ENCODE results near the gene PEBP1.
"Not testable (repeated sequence)": the region's sequence is repeated elsewhere in the genome, so short reads cannot be mapped to it uniquely, and the experiment has no call there.

The PEBP1 gene

GRCh38 chr12:118126119-118126757 lies 9.7 kb upstream of the PEBP1 start:
- TF ChIP-seq EZH2 (optimal IDR thresholded peaks at IDR 0.05; ENCODE audit: low read depth, low read length) (no peak), EZH2phosphoT487 (IDR thresholded peaks at IDR 0.05; ENCODE audit: low read length) (no peak), CTCF (IDR thresholded peaks at IDR 0.05; ENCODE audit: low read length) (no peak)
- no peak for DNase-seq

GRCh38 chr12:118127867-118128266 lies 8.1 kb upstream of the PEBP1 start:
- Histone ChIP-seq H3K79me2 (ENCODE audit: low read length) (no peaks in the 10 kb centered on the region), H4K20me1 (ENCODE audit: insufficient read depth, low read length) (no peaks in the 10 kb centered on the region), H3K27ac (ENCODE audit: low read length) (no peak overlapping the region), H3K4me2 (ENCODE audit: low read depth, low read length) (no peak overlapping the region), H2AFZ (ENCODE audit: low read length) (no peak overlapping the region), H3K4me3 (ENCODE audit: low read length) (no peak overlapping the region), H3K9me2 (replicated peaks; ENCODE audit: insufficient read depth, low read length) (no peaks in the 10 kb centered on the region), H3K36me3 (replicated peaks; ENCODE audit: insufficient read depth, low read length) (no peaks in the 10 kb centered on the region), H3F3A (ENCODE audit: insufficient read depth, low read length) (no peaks in the 10 kb centered on the region), H3K4me1 (ENCODE audit: low read length) (no peaks in the 10 kb centered on the region), H3K9me3 (replicated peaks; ENCODE audit: insufficient read depth, low read length) (no peaks in the 10 kb centered on the region), H3K9ac (ENCODE audit: low read length) (no peak overlapping the region), H3K27me3 (replicated peaks; ENCODE audit: insufficient read depth, low read length) (no peaks in the 10 kb centered on the region)
- no peak for DNase-seq
- TF ChIP-seq EZH2 (optimal IDR thresholded peaks at IDR 0.05; ENCODE audit: low read depth, low read length) (no peak), EZH2phosphoT487 (IDR thresholded peaks at IDR 0.05; ENCODE audit: low read length) (no peak), CTCF (IDR thresholded peaks at IDR 0.05; ENCODE audit: low read length) (no peak)

More at GRCh38 chr12:118126119-118126757, 9.7 kb upstream of the PEBP1 start:
- Histone ChIP-seq H3K4me1 (ENCODE audit: low read length) (no peaks in the 10 kb centered on the region), H3K9me2 (replicated peaks; ENCODE audit: insufficient read depth, low read length) (no peaks in the 10 kb centered on the region), H2AFZ (ENCODE audit: low read length) (no peak overlapping the region), H3K27me3 (replicated peaks; ENCODE audit: insufficient read depth, low read length) (no peaks in the 10 kb centered on the region), H3K4me2 (ENCODE audit: low read depth, low read length) (no peak overlapping the region), H3K9me3 (replicated peaks; ENCODE audit: insufficient read depth, low read length) (no peaks in the 10 kb centered on the region), H3K4me3 (ENCODE audit: low read length) (no peak overlapping the region), H3K27ac (ENCODE audit: low read length) (no peak overlapping the region), H3K9ac (ENCODE audit: low read length) (no peak overlapping the region), H4K20me1 (ENCODE audit: insufficient read depth, low read length) (no peaks in the 10 kb centered on the region), H3K36me3 (replicated peaks; ENCODE audit: insufficient read depth, low read length) (no peaks in the 10 kb centered on the region), H3K79me2 (ENCODE audit: low read length) (no peaks in the 10 kb centered on the region), H3F3A (ENCODE audit: insufficient read depth, low read length) (no peaks in the 10 kb centered on the region)

GRCh38 chr12:118129436-118129835 lies 6.5 kb upstream of the PEBP1 start:
- not testable (repeated sequence) for H4K20me1 ChIP-seq (ENCODE audit: insufficient read depth, low read length); H3K4me1 ChIP-seq (ENCODE audit: low read length); H3K4me2 ChIP-seq (ENCODE audit: low read depth, low read length); H3K9me3 ChIP-seq (replicated peaks; ENCODE audit: insufficient read depth, low read length); H3K27me3 ChIP-seq (replicated peaks; ENCODE audit: insufficient read depth, low read length); DNase-seq; H3K27ac ChIP-seq (ENCODE audit: low read length); H3K36me3 ChIP-seq (replicated peaks; ENCODE audit: insufficient read depth, low read length); H2AFZ ChIP-seq (ENCODE audit: low read length); H3K4me3 ChIP-seq (ENCODE audit: low read length); H3K9me2 ChIP-seq (replicated peaks; ENCODE audit: insufficient read depth, low read length); H3F3A ChIP-seq (ENCODE audit: insufficient read depth, low read length); H3K79me2 ChIP-seq (ENCODE audit: low read length); H3K9ac ChIP-seq (ENCODE audit: low read length)

- Histone ChIP-seq H3K79me2 (ENCODE audit: low read length) (peaks cover 17% of the 10 kb centered on the region), H3K9me3 (replicated peaks; ENCODE audit: insufficient read depth, low read length) (no peaks in the 10 kb centered on the region), H3K9ac (ENCODE audit: low read length) (peak overlapping the region; percentile 78), H2AFZ (ENCODE audit: low read length) (peak overlapping the region; percentile 48), H3K4me1 (ENCODE audit: low read length) (no peaks in the 10 kb centered on the region), H3K36me3 (replicated peaks; ENCODE audit: insufficient read depth, low read length) (no peaks in the 10 kb centered on the region), H3K4me3 (ENCODE audit: low read length) (peak overlapping the region; percentile 77), H3K9me2 (replicated peaks; ENCODE audit: insufficient read depth, low read length) (no peaks in the 10 kb centered on the region), H3K27ac (ENCODE audit: low read length) (no peak overlapping the region), H3K27me3 (replicated peaks; ENCODE audit: insufficient read depth, low read length) (no peaks in the 10 kb centered on the region), H3F3A (ENCODE audit: insufficient read depth, low read length) (no peaks in the 10 kb centered on the region), H4K20me1 (ENCODE audit: insufficient read depth, low read length) (no peaks in the 10 kb centered on the region), H3K4me2 (ENCODE audit: low read depth, low read length) (peak overlapping the region; percentile 52)
- DNase-seq, result peak; percentile 18
- TF ChIP-seq EZH2phosphoT487 (IDR thresholded peaks at IDR 0.05; ENCODE audit: low read length) (no peak), EZH2 (optimal IDR thresholded peaks at IDR 0.05; ENCODE audit: low read depth, low read length) (no peak), CTCF (IDR thresholded peaks at IDR 0.05; ENCODE audit: low read length) (no peak)
Measured at GRCh38 chr12:118136559-118137003, 657 bp downstream of the PEBP1 start.
